ENCODE results near the gene ZNF317.

ZNF317 gene

DNA sequence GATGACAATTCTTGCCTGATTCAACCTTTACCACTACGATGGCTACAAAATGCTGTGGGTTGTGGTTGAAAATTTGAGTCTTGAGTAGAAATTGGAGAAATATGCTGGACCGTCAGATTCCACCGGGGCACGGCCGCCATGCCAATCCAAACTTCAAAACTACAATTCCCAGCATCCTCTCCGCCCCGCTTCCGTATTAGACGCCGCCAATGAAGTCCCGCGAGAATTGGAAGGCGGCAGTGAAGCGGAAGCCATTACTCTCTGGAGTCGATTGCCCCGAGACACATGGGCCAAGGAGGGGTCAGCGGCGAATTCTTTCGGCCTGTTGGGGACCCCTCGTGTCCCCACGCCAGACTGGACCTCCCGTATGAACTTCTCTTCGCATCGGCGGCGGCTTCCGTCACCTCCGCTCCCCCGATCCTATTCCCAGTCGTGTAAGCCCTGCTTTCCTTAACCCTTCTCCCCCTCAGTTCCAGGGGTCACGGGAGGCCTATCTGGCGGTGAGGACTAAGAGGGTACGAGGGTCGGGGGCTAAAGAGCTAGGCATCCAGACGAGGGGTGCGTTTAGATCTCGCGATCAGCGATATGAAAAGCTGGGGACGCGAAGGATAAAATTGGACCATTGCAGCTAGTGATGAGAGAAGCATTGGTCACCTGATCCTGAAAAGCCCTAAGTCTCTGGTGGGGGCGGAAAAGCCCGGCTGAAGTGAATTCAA lies at the start of gene ZNF317:
Gene ZNF317, plus strand, starts transcription at position 239 of the 716 bp plus-strand sequence. CDS start 15,620 bp downstream, outside the sequence.
- ATAC-seq = peak; percentile 95 to 96

DNA sequence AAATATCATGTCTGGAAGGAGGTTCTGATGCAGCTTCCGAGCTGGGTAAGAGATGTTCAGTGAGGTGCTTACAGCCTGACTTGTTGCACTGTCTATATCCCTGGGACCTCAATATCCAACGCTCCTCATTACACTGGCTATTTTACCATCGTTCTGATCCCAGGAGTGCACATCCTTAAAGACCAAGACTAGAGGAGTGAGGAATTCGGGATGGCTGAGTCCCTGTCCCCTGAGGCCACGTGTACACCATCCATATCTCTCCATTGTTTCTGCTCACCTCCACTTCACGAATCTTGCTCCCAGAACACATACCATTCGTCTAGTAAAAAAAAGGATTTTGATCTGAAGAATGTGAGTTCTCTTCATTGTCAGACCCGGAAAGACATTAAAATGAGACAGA lies 32.8 kb upstream of the ZNF317 start, which contains the start of gene OR7G2:
Gene OR7G2, minus strand, starts transcription at position 101 of the 400 bp plus-strand sequence. CDS start 4,232 bp downstream, outside the sequence.
- ATAC-seq = no peak

- no peak for ATAC-seq
Measured at GRCh38 chr19:9109959-9110358, 30.2 kb upstream of the ZNF317 start.

DNA sequence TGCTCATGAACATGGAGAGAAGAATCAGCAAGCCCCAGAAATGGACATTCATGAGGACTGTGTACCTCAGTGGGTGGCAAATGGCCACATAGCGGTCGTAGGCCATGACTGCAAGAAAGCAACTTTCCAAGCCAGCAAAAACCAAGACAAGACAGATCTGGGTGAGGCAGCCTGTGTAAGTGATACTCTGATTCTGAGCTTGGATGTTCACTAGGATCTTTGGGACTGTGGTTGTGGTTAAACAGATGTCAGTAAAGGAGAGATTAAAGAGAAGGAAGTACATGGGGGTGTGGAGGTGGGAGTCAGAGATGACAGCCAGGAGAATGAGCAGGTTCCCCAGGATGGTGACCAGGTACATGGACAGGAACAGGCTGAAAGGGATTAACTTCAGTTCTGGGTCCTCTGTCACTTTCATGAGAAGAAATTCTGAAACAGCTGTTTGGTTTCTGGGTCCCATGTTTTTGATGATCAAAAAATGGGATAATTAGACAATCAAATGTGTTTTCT lies 24.8 kb upstream of the ZNF317 start, which contains the start of gene OR7G1:
Gene OR7G1, minus strand, starts transcription at position 457 of the 507 bp plus-strand sequence. Its CDS starts 0 bp downstream, at position 457.
- ATAC-seq = no peak

GRCh38 chr19:9116547-9116946 lies 23.6 kb upstream of the ZNF317 start:
- no peak for ATAC-seq

DNA sequence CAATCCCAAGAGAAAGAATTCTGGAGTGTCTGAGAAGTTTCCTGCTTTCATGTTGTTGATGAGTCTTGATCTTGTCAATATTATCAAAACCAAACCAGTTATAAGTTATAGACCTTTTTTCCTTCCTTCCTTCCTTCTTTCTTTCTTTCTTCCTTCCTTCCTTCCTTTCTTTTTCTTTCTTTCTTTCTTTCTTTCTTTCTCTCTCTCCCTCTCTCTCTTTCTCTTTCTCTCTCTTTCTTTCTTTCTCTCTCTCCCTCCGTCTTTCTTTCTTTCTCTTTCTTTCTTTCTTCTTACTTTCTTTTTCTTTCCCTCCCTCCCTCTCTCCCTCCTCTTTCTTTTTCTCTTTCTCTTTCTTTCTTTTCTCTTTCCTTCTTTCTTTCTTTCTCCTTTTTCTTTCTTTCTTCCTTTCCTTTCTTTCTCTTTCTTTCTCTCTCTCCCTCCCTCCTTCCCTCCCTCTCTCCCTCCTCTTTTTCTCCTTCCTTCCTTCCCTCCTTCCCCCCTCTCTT lies 13.2 kb upstream of the ZNF317 start, which contains the start of gene OR7G3:
Gene OR7G3, minus strand, starts transcription at position 51 of the 506 bp plus-strand sequence. Its CDS starts 0 bp downstream, at position 51.
- no peak for ATAC-seq

GRCh38 chr19:9128171-9128570 lies 12.0 kb upstream of the ZNF317 start:
- no peak for ATAC-seq

DNA sequence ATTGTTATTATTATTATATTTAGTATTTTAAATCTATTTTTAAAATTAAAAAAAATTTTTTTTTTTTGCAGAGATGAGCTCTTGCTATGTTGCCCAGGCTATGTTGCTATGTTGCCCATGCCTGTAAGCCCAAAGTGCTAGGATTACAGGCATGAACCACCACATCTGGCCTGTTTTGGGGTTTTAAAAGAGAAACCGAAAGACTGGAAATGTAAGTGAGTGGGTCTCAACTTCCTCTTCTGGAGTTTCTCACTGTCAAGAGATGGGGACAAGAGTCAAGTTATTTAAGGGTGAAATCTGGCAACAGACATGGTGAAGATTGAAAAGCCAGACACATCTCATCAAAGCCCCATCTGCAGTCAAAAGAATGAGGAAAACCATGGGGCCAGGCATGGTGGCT lies 9.2 kb upstream of the ZNF317 start:
- peak in 1 of 2 donors; percentile 41 for ATAC-seq

DNA sequence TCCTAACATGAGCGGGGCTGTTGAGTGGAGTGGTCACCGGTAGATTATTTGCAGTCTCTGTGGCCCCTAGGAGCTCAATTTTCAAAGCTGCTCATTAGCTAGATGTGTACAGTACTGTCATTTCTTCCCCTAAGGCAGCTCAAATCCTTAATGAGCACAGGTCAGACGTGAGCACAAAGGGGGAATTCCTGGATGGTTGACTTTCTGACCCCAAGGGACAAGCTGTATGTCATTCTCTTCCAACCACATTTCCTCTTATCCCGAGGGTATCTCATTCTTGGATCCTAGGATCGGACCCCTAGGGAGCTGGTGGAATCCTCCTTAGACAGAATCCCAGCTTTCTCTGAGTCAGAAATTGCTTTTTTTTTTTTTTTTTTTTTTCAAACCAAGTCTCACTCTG lies 7.8 kb upstream of the ZNF317 start:
- no peak for ATAC-seq

DNA sequence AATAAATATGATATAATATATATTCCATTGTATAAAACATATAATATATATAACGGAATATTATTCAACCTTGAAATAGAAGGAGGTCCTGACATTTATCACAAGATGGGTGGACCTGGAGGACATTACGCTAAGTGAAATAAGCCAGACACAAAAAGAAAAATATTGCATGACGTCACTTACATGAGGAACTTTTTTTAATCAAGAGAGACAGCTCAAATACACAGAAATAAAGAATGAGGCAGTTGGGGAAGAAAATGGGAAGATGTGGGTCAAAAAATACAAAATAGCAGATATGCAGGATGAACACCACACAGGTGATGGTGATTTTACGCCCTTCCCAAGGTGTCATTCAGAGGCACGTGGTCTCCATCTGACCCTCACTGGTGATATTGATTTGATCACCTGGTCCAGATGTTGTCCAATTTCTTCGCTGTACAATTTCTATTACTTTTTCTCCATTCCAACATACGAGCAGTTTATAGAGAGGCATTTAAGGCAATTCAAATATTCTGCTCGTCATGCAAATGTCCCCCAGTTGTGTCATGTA lies 513 bp upstream of the ZNF317 start:
- ATAC-seq = no peak

DNA sequence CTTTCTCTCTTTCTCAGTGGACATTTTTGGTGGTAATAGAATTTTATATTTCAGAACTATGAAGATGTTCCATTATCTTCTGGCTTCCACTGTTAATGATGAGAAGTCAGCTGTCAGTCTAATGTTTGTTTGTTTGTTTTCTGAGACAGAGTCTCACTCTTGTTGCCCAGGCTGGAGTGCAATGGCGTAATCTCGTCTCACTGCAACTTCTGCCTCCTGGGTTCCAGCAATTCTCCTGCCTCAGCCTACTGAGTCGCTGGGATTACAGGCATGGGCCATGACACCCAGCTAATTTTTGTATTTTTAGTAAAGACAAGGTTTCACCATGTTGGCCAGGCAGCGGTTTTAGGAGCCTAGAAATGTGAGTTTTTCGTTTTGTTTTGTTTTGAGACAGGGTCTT lies 4.7 kb downstream of the ZNF317 start:
- ATAC-seq = no peak

GRCh38 chr19:9146882-9147281 lies 6.7 kb downstream of the ZNF317 start:
- no peak for ATAC-seq

GRCh38 chr19:9148697-9149096 lies 8.5 kb downstream of the ZNF317 start:
- no peak for ATAC-seq

GRCh38 chr19:9149997-9150396 lies 9.8 kb downstream of the ZNF317 start:
- no peak for ATAC-seq

DNA sequence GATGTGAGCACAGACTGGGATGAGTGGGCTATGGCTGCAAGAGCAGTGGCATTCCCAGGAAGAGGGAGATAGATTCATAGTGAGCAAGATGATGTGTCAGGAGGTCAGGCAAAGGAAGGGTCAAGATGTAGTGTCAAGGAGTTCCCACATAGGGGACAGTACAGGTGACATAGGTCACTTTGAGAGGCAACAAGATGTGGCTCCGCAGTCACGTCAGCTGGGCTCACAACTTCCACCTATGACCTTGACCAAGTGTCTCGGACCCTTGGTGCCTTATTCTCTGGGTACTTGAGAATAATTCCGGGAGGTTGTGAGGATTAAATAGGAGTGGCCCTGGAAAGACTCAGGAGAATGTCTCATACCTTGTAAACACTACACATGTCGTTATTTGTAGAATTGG lies 10.5 kb downstream of the ZNF317 start:
- ATAC-seq = no peak

DNA sequence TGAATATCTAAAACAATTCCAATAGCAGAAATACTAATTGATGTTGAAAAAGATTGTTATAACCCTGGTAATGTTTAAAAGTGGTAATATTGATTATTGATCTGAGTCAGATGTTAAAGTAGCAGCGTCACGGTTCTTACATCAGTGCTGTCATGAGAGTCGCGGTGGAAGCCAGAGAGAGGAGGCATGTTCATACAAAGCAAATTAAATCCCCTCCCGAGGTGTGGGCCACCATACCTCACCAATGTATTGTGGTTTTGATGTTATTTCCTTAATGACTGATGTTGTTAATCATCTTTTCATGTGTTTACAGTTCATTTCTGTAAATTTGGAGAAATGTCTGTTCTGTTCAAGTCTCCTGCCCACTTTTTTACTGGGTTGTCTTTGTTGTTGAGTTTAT lies 11.2 kb downstream of the ZNF317 start:
- ATAC-seq = peak in 1 of 2 donors; percentile 25

- no peak for ATAC-seq
Measured at GRCh38 chr19:9155591-9155990, 15.4 kb downstream of the ZNF317 start.

- ATAC-seq = no peak
Measured at GRCh38 chr19:9156304-9156703, 16.1 kb downstream of the ZNF317 start.

GRCh38 chr19:9159891-9160290 lies 19.7 kb downstream of the ZNF317 start:
- no peak for ATAC-seq

GRCh38 chr19:9161427-9161826 lies 21.2 kb downstream of the ZNF317 start:
- no peak for ATAC-seq

GRCh38 chr19:9165261-9165660 lies 25.1 kb downstream of the ZNF317 start:
- ATAC-seq = no peak

DNA sequence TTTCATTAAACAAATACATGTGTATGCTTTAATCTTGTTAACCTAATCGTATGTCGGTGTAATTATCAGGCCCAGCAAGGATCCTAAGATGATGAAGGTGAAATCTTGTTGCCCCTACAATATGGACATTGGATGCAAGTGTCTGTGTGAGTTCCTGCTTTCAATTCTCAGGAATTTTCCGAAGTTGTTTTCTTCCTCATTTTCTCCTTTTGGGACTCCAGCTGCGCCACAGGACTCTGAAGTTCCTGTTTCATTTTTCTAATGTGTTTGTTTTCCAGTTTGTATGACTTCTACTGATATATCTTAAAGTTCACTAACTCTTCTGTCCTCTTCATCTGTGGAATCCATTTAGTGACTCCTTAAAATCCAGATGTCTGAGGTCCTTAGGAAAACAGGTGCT lies 26.6 kb downstream of the ZNF317 start:
- ATAC-seq = no peak

DNA sequence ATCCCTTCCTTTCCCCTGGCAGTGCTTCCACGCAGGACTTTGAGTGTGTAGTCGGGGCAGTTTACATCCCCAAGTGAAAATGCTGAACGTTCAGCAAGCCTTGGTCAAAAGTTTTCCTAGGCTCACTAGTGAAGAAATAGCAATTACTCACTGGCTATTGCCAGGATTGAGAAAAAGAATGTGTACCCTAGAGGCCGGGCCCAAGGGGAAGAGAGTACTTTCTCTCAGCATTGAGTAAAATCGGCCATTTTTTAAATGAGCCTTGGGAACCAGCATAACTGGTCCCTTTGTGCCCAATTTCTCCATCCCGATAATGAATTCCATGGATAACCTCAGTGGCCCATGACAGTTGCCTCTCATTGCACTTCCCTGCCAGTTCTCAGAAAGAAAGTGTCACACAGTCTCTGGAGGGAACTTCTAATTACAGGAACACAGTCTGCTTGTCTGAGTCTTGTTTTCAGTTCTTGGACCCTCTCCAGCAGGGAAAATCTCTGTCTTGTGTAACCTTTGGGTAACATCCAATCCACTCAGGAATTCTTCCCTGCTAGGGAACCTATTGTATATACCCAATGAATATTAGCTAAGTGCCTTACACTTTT lies 31.3 kb downstream of the ZNF317 start:
- no peak for ATAC-seq

Measured in activated CD4-positive, CD25-positive, alpha-beta regulatory T cell treated with anti-CD3 and anti-CD28 coated beads, Interleukin-2, amount 50 U/mL, for 24 hours (primary cell).